SK-N-SH (cell line): Measurements from ENCODE around the gene SULT6B1. TPM values are rescaled to one million over a fixed set of nuclear protein-coding genes. Genes with fewer than 3 reads are reported as not detected.

Source experiments
- CTCF ChIA-PET: fragments of 300-600, 350-600 bp; formaldehyde crosslinking; extraction: SDS; loops from one replicate; lab custom pipeline; 2021; lab: Yijun Ruan, JAX
- POLR2A ChIA-PET: fragments of 350-600 bp; sonication (Branson Sonifier 250); formaldehyde crosslinking; extraction: SDS; loops from one replicate; lab custom pipeline; 2020; ENCODE audit warnings: antibody characterized with exemption, inconsistent platforms; lab: Yijun Ruan, JAX
- DNase-seq: peaks from one replicate; pipeline ENCODE4 v3.0.0; 2012
- H2AFZ ChIP-seq: fragments of 200-600 bp; sonication (generic); 2 replicates; pipeline ENCODE4 v1.8.1; 2016; ENCODE audit warnings: antibody characterized with exemption, mild to moderate bottlenecking, low read depth
- H3F3A ChIP-seq: fragments of 200-600 bp; sonication (generic); replicated peaks from 2 replicates; pipeline ENCODE3; 2016; ENCODE audit warnings: antibody characterized with exemption, mild to moderate bottlenecking; ENCODE audit not compliant: insufficient read depth
- H3K27ac ChIP-seq, 2 experiments: fragments of 200-500 bp in 1 of 2; fragments of 200-600 bp in 1 of 2; sonication (Bioruptor generic) in 1 of 2; sonication (generic), shearing (Covaris generic) in 1 of 2; 2 replicates each; pipeline versions ENCODE4 v1.5.1 to v1.6.1; 2014 to 2016; ENCODE audit warnings: low read depth in 2 of 2, inconsistent platforms in 1 of 2, low read length in 1 of 2, mild to moderate bottlenecking in 1 of 2, mixed read lengths in 1 of 2
- H3K27me3 ChIP-seq: fragments of 200-600 bp; sonication (generic), shearing (Covaris generic); 2 replicates; pipeline ENCODE4 v1.6.1; 2016; ENCODE audit warnings: mixed run types; ENCODE audit not compliant: insufficient read depth
- H3K36me3 ChIP-seq, 2 experiments: fragments of 200-500 bp in 1 of 2; fragments of 200-600 bp in 1 of 2; sonication (Bioruptor generic) in 1 of 2; sonication (generic) in 1 of 2; replicated peaks in 1 of 2; 2 replicates each; pipeline versions ENCODE3 to v1.5.1; 2014 to 2016; ENCODE audit warnings: low read length in 1 of 2, mild to moderate bottlenecking in 1 of 2; ENCODE audit not compliant: insufficient read depth in 2 of 2, control insufficient read depth in 1 of 2
- H3K4me1 ChIP-seq, 2 experiments: fragments of 200-500 bp in 1 of 2; fragments of 200-600 bp in 1 of 2; sonication (Bioruptor generic) in 1 of 2; sonication (generic), shearing (Covaris generic) in 1 of 2; 2 replicates each; pipeline versions ENCODE4 v1.5.1 to v1.6.1; 2014 to 2016; ENCODE audit warnings: low read depth in 1 of 2, low read length in 1 of 2, mixed run types in 1 of 2; ENCODE audit not compliant: insufficient read depth in 2 of 2, control insufficient read depth in 1 of 2
- H3K4me2 ChIP-seq: fragments of 200-600 bp; sonication (generic), shearing (Covaris generic); 2 replicates; pipeline ENCODE4 v1.6.1; 2017; ENCODE audit warnings: mixed run types
- H3K4me3 ChIP-seq, 2 experiments: fragments of 200-500 bp in 1 of 2; fragments of 200-600 bp in 1 of 2; sonication (Bioruptor generic) in 1 of 2; sonication (generic), shearing (Covaris generic) in 1 of 2; 2 replicates each; pipeline versions ENCODE4 v1.5.1 to v1.8.1; 2014 to 2016; ENCODE audit warnings: low read depth in 2 of 2, inconsistent platforms in 1 of 2, low read length in 1 of 2, mild to moderate bottlenecking in 1 of 2, mixed read lengths in 1 of 2, moderate library complexity in 1 of 2
- H3K79me2 ChIP-seq: fragments of 200-600 bp; sonication (generic); 2 replicates; pipeline ENCODE4 v1.8.1; 2017; ENCODE audit warnings: mild to moderate bottlenecking; ENCODE audit not compliant: insufficient read depth
- H3K9ac ChIP-seq: fragments of 200-600 bp; sonication (generic); 2 replicates; pipeline ENCODE4 v1.6.1; 2017; ENCODE audit warnings: mixed run types
- H3K9me2 ChIP-seq: fragments of 200-600 bp; sonication (generic); 2 replicates; pipeline ENCODE4 v1.6.1; 2017; ENCODE audit warnings: mixed run types
- H3K9me3 ChIP-seq: fragments of 200-600 bp; sonication (generic); 2 replicates; pipeline ENCODE4 v1.6.1; 2017; ENCODE audit warnings: mixed run types, mild to moderate bottlenecking, moderate library complexity
- H4K20me1 ChIP-seq: fragments of 200-600 bp; sonication (generic); 2 replicates; pipeline ENCODE4 v1.6.1; 2017; ENCODE audit warnings: mild to moderate bottlenecking, mixed run types; ENCODE audit not compliant: insufficient read depth
- CTCF ChIP-seq: fragments of 200-600 bp; sonication (generic); IDR thresholded peaks from 2 replicates; pipeline ENCODE4 v1.6.1; 2017; ENCODE audit warnings: antibody characterized with exemption, mild to moderate bottlenecking, moderate library complexity
- EP300 ChIP-seq, 2 experiments: IDR thresholded peaks; 2 replicates each; pipeline versions ENCODE4 v1.4.0 to v1.6.1; 2012; ENCODE audit warnings: borderline replicate concordance in 1 of 2, low read depth in 1 of 2, low read length in 1 of 2
- FOXM1 ChIP-seq: IDR thresholded peaks from 2 replicates; pipeline ENCODE4 v1.4.0; 2012; ENCODE audit warnings: low read depth, mild to moderate bottlenecking
- GABPA ChIP-seq: IDR thresholded peaks from 2 replicates; pipeline ENCODE4 v1.4.0; 2012; ENCODE audit warnings: low read depth, mild to moderate bottlenecking
- GATA2 ChIP-seq: sonication (generic); formaldehyde crosslinking; IDR thresholded peaks from 2 replicates; pipeline ENCODE4 v1.5.0; 2020; ENCODE audit warnings: mild to moderate bottlenecking, missing genetic modification reagents
- MAX ChIP-seq: IDR thresholded peaks from 2 replicates; pipeline ENCODE4 v1.4.0; 2012; ENCODE audit warnings: low read depth
- NFIC ChIP-seq: IDR thresholded peaks from 2 replicates; pipeline ENCODE4 v1.4.0; 2012; ENCODE audit warnings: borderline replicate concordance
- POLR2AphosphoS5 ChIP-seq: IDR thresholded peaks from 2 replicates; pipeline ENCODE4 v1.6.1; 2012; ENCODE audit warnings: low read depth, low read length
- RAD21 ChIP-seq: IDR thresholded peaks from 2 replicates; pipeline ENCODE4 v1.6.1; 2012; ENCODE audit warnings: mild to moderate bottlenecking, low read length
- REST ChIP-seq: IDR thresholded peaks from 2 replicates; pipeline ENCODE4 v1.6.1; 2012; ENCODE audit warnings: mild to moderate bottlenecking, low read depth, low read length, moderate library complexity
- SMC3 ChIP-seq: IDR thresholded peaks from 2 replicates; pipeline ENCODE4 v1.6.1; 2012; ENCODE audit warnings: low read depth, low read length, improper control_type of control experiment
- TEAD4 ChIP-seq: IDR thresholded peaks from 2 replicates; pipeline ENCODE4 v1.4.0; 2012; ENCODE audit warnings: mild to moderate bottlenecking, borderline replicate concordance; ENCODE audit not compliant: insufficient read depth
- USF1 ChIP-seq: IDR thresholded peaks from 2 replicates; pipeline ENCODE4 v1.4.0; 2012; ENCODE audit warnings: low read depth, borderline replicate concordance
- YY1 ChIP-seq: IDR thresholded peaks from 2 replicates; pipeline ENCODE4 v1.4.0; 2012; ENCODE audit warnings: low read depth, mild to moderate bottlenecking
- ZBTB33 ChIP-seq: IDR thresholded peaks from 2 replicates; pipeline ENCODE4 v1.4.0; 2012; ENCODE audit warnings: low read depth, borderline replicate concordance
- WGBS: methylation state at CpG from one replicate; pipeline ENCODE4 v1.1.6; 2017; ENCODE audit warnings: low lambda C conversion rate; 5-methylcytosine and 5-hydroxymethylcytosine counted together
- polyA plus RNA-seq, 3 experiments: library from polyadenylated mRNA; depleted of rRNA; stranded (reverse); fragments of >200 nt; gene quantifications; 2 replicates each; pipeline ENCODE4 v1.2.3, GENCODE V29; 2012

Gene SULT6B1
- polyA plus RNA-seq, 1 of the 3 experiments (the other 2 are of a cell fraction): not detected

- no peaks in the 10 kb centered on the region for H3F3A ChIP-seq
- WGBS: 95% methylated on average over 2 of the region's 2 CpGs
- no peaks in the 10 kb centered on the region for H3K9me3 ChIP-seq
- ChIA-PET POLR2A (interaction anchor here (1.6 kb wide), 1 partner anchor 10 kb away, joined by 5 read pairs; the partner anchor contains the start of gene EIF2AK2), CTCF (interaction anchor here (1.0 to 1.7 kb wide), 4 partner anchors 10 to 250 kb away, joined by 3 read pairs; no protein-coding TSS in a partner anchor)
- H2AFZ ChIP-seq: no peak overlapping the region
- H3K4me2 ChIP-seq: no peak overlapping the region
- no peaks in the 10 kb centered on the region for H3K9me2 ChIP-seq
- H3K27ac ChIP-seq: no peak overlapping the region
- no peaks in the 10 kb centered on the region for H3K27me3 ChIP-seq
- no peak overlapping the region for H3K9ac ChIP-seq
- H3K79me2 ChIP-seq: peaks cover 28% of the 10 kb centered on the region
- TF ChIP-seq YY1: no peak
- TF ChIP-seq NFIC: no peak
- no peak for TF ChIP-seq REST
- no peak for TF ChIP-seq CTCF
- no peak for TF ChIP-seq MAX
- no peak for TF ChIP-seq RAD21
- no peak for TF ChIP-seq POLR2AphosphoS5
- no peak for TF ChIP-seq GABPA
- no peak for TF ChIP-seq ZBTB33
- no peak for TF ChIP-seq FOXM1
- no peak for TF ChIP-seq SMC3
- no peak for TF ChIP-seq TEAD4
- no peak for TF ChIP-seq EP300 (IDR thresholded peaks at IDR 0.05; ENCODE audit: borderline replicate concordance in 1 of 2, low read depth in 1 of 2, low read length in 1 of 2)
- TF ChIP-seq USF1: no peak
- TF ChIP-seq GATA2 (CRISPR knock-in tag): no peak
- H3K4me3 ChIP-seq: no peak overlapping the region
- DNase-seq: no peak
- peaks cover 46 to 56% of the 10 kb centered on the region in 2 experiments for H3K36me3 ChIP-seq
- no peaks in the 10 kb centered on the region; the same call in 1 of the 2 replicates for H4K20me1 ChIP-seq
- H3K4me1 ChIP-seq: 0 out of 4 replicates have a peak, but pooled peaks cover 0 to 5% of the 10 kb centered on the region in 2 experiments
Observed at GRCh38 chr2:37146062-37146461, 42.4 kb downstream of the SULT6B1 start.
